AG09309 (cell line): ENCODE results near the gene DDX54.

Source experiments
- DNase-seq: peaks from one replicate; pipeline ENCODE4 v3.0.0-alpha.2; 2010; ENCODE audit warnings: low read depth
- H3K4me3 ChIP-seq: 2 replicates; pipeline ENCODE4 v1.5.1; 2011; ENCODE audit warnings: mild to moderate bottlenecking, low read depth, low read length, moderate library complexity; ENCODE audit not compliant: control insufficient read depth
- CTCF ChIP-seq: IDR thresholded peaks from 2 replicates; pipeline ENCODE4 v1.5.1; 2011; ENCODE audit warnings: mild to moderate bottlenecking, low read depth, low read length, inconsistent platforms; ENCODE audit not compliant: insufficient read depth, control insufficient read depth; ENCODE audit errors: missing control alignments

Gene DDX54

GRCh38 chr12:113197518-113198077 lies 12.3 kb upstream of the DDX54 start:
- DNase-seq, result no peak
- no peak overlapping the region for H3K4me3 ChIP-seq
- TF ChIP-seq CTCF, result no peak

GRCh38 chr12:113196990-113197389 lies 11.7 kb upstream of the DDX54 start:
- no peak overlapping the region for H3K4me3 ChIP-seq
- TF ChIP-seq CTCF, result peak; percentile 87
- DNase-seq, result no peak

- TF ChIP-seq CTCF, result no peak
- no peak overlapping the region for H3K4me3 ChIP-seq
- no peak for DNase-seq
These were observed 11.3 kb upstream of the DDX54 start for GRCh38 chr12:113196582-113196981.

- H3K4me3 ChIP-seq, result no peak overlapping the region
- no peak for DNase-seq
These were observed 10.3 kb upstream of the DDX54 start for GRCh38 chr12:113195598-113195997.

GRCh38 chr12:113194971-113195391 lies 9.7 kb upstream of the DDX54 start:
- no peak overlapping the region for H3K4me3 ChIP-seq
- DNase-seq, result no peak
- peak; percentile 3 for TF ChIP-seq CTCF

More at GRCh38 chr12:113195598-113195997, 10.3 kb upstream of the DDX54 start:
- TF ChIP-seq CTCF, result no peak

GRCh38 chr12:113191227-113191626 lies 5.9 kb upstream of the DDX54 start:
- H3K4me3 ChIP-seq, result no peak overlapping the region
- TF ChIP-seq CTCF, result no peak
- DNase-seq, result no peak

- no peak for TF ChIP-seq CTCF
These were observed 5.5 kb upstream of the DDX54 start for GRCh38 chr12:113190761-113191160.

More at GRCh38 chr12:113190761-113191160, 5.5 kb upstream of the DDX54 start:
- no peak for DNase-seq
- H3K4me3 ChIP-seq, result no peak overlapping the region
